Muscle of arm (tissue), 14 donors: Measurements from ENCODE around the gene AIDA. TPM values are rescaled to one million over a fixed set of nuclear protein-coding genes. Genes with fewer than 3 reads are reported as not detected.
A peak's percentile ranks its signal among the peaks of the same experiment; 100 is the strongest.
"Not testable (repeated sequence)": the region's sequence is repeated elsewhere in the genome, so short reads cannot be mapped to it uniquely, and the experiment has no call there.

Source experiments
- DNase-seq: peaks from one replicate; pipeline ENCODE4 v3.0.0-alpha.2; 2013
- long read RNA-seq, 11 donors: transcript quantifications; one replicate each; lab custom pipeline, GENCODE V29; 2026
- polyA plus RNA-seq, 12 donors: library from polyadenylated mRNA; unstranded; fragments of 120-200 nt; gene quantifications; one replicate each; pipeline ENCODE4 v1.2.1, GENCODE V29; 2013; ENCODE audit not compliant: insufficient read length in 12 of 12

The AIDA gene, protein sequence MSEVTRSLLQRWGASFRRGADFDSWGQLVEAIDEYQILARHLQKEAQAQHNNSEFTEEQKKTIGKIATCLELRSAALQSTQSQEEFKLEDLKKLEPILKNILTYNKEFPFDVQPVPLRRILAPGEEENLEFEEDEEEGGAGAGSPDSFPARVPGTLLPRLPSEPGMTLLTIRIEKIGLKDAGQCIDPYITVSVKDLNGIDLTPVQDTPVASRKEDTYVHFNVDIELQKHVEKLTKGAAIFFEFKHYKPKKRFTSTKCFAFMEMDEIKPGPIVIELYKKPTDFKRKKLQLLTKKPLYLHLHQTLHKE
- 10 to 100 TPM in 11 of 12 donors, not detected in 1; 54.2 to 82.5 (median 63.0) TPM for polyA plus RNA-seq
- long read RNA-seq, donor 1, full-length matches to known transcripts: 6 of 90 reads
- long read RNA-seq, donor 1, partial matches to known transcripts: 84 of 90 reads
- long read RNA-seq, donor 1, other reads (novel, unspliced or antisense): 0 of 90 reads
- long read RNA-seq, donor 2, transcript AIDA-201 (10 exons, 3,008 nt): major isoform, 11 of 16 reads
- long read RNA-seq, donor 2, partial matches to known transcripts: 0 of 16 reads
- long read RNA-seq, donor 2, other reads (novel, unspliced or antisense): 5 of 16 reads
- long read RNA-seq, donor 3, partial matches to known transcripts: 0 of 2 reads
- long read RNA-seq, donor 3, other reads (novel, unspliced or antisense): 0 of 2 reads
- long read RNA-seq, donor 4, partial matches to known transcripts: 0 of 4 reads
- long read RNA-seq, donor 4, other reads (novel, unspliced or antisense): 0 of 4 reads
- long read RNA-seq, donor 5, transcript AIDA-201 (10 exons, 3,008 nt): major isoform, 14 of 23 reads
- long read RNA-seq, donor 5, partial matches to known transcripts: 9 of 23 reads
- long read RNA-seq, donor 5, other reads (novel, unspliced or antisense): 0 of 23 reads
- long read RNA-seq, donor 6, partial matches to known transcripts: 5 of 9 reads
- long read RNA-seq, donor 6, other reads (novel, unspliced or antisense): 0 of 9 reads
- long read RNA-seq, donor 7, partial matches to known transcripts: 0 of 2 reads
- long read RNA-seq, donor 7, other reads (novel, unspliced or antisense): 0 of 2 reads
- long read RNA-seq, donor 8, transcript AIDA-201 (10 exons, 3,008 nt): major isoform, 8 of 15 reads
- long read RNA-seq, donor 8, partial matches to known transcripts: 7 of 15 reads
- long read RNA-seq, donor 8, other reads (novel, unspliced or antisense): 0 of 15 reads
- long read RNA-seq, donor 9, partial matches to known transcripts: 34 of 36 reads
- long read RNA-seq, donor 9, other reads (novel, unspliced or antisense): 0 of 36 reads
- long read RNA-seq, donor 10, partial matches to known transcripts: 5 of 9 reads
- long read RNA-seq, donor 10, other reads (novel, unspliced or antisense): 0 of 9 reads
- long read RNA-seq, donor 11, transcript AIDA-201 (10 exons, 3,008 nt): major isoform, 9 of 25 reads
- long read RNA-seq, donor 11, partial matches to known transcripts: 16 of 25 reads
- long read RNA-seq, donor 11, other reads (novel, unspliced or antisense): 0 of 25 reads

DNA sequence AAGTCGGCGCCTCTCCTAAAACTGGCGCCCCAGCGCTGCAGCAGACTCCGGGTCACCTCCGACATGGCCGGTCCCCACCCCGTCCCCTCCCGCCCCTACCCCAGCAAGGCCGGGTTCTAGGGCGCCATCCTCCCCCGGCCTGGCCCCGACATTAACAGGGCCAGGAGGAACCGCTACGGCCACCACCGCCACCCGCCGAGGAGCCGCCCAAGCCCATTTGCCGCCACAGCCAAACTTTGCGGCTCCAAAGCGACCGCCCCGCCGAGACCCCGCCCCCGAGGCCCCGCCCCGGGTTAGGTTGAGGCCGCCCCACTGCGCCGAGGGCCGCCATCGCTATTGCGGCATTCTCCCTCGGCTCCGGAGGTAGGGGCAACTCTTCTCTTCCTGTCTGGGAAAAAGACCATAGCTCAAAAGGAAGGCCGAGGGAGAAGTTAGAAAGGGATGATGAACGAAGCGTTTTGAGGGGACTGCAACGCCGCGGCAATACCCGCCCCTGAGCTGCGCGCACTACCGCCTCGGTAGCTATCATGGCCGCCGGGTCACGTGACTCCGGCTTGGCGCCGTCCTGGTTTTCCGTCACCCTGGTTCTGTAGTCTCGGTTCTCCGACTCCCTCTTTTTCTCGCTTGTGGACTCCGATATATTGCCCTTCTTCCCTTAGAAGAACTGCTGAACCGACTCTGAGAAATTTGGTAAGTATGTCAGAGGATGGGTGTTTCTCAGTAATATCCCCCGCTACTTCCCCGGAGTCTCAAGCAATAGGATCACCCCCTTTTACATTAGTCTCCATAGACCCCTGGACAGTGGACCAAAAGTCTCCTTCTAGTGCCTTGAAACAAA, at the start of gene AIDA, which contains the start of gene BROX:
TSS of gene AIDA (minus strand) at position 239 of the 838 bp plus-strand sequence. CDS start at position 65, 174 bp downstream.
TSS of gene BROX (plus strand) at position 312 of the 838 bp plus-strand sequence. CDS start 3,136 bp downstream, outside the sequence.
- peak; percentile 94 for DNase-seq

DNA sequence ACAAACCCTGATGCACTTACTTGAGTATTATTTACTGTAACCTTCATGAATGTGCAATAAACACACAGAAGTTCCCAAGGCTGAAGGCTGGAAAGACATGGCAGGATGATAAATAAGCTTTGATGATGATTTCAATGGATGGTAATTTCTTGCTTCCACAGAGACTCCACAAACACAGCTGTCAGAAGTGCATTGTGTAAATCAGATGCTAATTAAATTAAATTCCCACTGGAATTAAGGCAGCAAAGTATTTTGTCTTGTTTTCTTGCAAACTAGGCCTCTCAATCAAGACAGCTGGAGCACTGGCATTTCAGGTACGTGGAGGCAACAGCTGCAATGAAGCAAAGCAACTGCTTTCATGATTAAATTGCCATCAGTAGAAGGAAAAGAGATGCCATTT, 48.8 kb upstream of the AIDA start:
- DNase-seq: no peak

DNA sequence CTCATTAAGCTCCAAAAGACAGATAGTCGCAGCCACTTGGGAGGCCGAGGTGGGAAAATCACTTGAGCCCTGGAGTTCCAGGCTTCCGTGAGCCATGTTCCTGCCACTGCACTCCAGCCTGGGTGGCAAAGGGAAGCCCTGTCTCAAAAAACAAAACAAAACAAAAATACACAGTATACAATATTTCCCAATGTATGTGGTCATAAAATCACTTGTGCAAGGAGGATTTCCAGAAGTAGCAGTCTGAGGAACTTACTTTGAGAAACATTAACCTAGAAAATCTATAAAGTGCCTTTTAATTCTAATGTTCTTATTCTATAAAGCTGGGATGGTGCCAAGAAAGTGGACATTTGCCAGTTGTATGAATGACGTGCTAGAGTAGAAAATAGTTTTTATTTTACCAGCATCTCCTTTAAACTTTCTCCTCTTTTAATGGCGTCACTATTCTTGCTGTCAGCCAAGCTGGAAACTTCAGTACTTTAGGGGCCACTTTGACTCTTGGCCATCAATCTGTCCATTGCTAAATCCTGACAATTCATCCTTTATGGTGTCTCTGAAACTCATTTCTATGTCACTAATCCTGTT, 47.3 kb upstream of the AIDA start:
- no peak for DNase-seq

DNA sequence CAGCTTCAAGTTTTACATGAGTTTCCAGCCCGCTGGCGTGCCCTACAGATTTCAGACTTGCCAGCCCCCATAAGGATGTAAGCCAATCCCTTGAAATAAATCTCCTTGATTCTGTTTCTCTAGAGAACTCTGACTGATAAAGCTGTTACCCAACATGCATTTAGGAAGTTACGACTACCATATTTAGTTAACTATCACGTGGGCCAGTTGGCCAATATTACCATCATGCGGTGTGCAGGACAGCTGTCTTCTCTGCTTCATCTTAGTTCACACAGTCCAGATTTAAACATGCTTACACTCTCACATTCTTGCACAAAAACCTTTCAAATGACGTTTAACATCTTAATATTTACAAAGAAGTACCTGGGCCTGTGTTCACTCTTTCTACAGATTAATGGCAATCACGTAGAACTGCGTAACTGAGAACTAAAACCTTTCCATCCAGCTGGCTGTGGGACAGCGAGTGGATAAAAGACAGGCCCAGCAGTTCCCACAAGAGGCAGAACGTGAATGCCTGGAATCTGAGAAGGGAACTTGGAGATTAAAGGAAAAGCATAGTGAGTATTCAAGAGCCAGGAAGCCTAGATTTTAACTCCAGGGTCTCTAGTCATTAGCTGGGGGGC, 45.5 kb upstream of the AIDA start:
- DNase-seq: peak; percentile 55

DNA sequence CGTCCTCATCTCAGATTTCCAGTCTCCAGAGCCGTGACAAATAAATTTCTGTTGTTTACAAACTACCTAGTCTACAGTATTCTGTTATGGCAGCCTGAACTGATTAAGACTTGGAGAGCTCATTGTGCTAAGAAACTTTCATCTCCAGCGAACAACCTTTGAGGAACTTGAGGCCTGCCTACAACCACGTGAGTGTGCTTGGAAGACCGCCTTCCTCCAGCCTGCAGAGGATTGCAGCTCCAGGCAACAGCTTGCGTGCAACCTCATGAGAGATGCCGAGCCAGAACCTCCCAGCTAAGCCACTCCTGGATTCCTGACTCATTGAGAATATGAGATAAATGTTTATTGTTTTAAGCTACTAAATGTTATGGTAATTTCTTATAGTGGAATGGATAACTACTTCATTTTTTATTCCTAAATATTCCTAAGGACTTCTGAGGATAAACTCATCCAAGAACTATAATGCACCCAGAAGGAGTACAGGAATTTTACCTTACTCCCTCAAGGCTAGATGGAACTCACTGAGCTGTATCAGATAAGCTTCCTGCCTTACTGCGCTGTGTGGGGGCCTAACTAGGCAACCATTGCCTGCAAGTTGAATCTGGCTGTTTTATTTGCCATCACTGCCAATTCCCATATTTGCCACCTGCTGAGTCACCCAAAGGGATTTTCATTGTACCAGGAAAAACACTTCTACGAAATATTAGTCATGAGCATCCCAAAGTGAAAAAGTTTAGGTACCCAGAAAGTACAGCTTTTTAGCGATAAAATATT, 42.3 kb upstream of the AIDA start:
- DNase-seq: peak; percentile 72

DNA sequence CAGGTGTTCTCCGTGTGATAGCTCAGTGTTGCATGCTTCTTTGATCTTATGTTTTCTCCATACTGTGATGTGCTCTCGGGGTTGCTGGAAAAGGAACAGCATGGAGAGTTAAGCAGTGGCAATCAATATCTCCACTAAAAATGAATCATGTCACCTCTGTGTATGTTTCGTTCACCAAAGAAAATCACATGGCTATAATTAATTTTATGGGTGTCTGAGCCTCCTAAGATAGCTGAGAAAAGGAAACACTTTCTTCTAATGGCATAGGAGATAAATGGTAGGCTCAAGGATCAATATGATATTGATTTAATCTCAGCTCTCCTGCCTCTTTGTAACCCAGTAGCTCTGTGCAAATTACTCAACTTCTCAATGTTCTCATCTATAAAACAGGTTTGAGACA, 39.0 kb upstream of the AIDA start:
- no peak for DNase-seq

DNA sequence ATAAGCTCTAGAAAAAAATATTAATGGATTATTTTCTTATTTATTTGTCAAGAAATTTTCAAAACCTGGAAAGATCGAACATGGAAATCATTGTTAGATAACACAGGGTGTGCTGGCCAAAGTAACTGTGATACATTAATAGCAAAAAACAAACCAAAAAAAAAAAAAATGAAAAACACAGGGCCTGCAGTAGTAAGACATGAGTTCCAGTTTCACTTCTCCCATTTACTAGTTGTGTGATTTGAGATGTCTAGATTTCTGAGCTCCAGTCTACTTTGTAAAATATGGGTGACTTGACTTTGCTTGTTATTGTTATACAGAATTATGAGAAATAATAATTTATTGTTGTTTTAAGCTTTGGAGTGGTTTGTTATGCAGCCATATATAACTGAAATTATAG, 38.4 kb upstream of the AIDA start:
- no peak for DNase-seq

DNA sequence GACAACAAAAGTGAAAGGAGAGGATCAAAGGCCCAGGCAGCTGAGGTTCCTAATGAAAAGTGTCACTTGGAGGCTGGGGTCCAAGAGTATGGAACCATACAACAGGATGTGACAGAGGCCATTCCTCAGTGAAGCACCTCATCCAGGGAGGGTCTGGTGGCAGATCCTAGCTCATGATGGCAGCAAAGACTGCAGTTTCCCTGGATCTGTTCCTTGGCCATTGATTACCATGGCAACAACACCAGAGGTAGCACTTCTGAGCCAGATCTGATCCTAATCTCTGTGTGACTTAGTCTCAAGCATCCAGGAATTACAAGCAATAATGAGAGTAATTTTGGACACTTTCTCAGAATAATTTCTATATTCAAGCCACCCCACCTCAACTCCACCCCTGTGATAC, 37.6 kb upstream of the AIDA start:
- DNase-seq: no peak

DNA sequence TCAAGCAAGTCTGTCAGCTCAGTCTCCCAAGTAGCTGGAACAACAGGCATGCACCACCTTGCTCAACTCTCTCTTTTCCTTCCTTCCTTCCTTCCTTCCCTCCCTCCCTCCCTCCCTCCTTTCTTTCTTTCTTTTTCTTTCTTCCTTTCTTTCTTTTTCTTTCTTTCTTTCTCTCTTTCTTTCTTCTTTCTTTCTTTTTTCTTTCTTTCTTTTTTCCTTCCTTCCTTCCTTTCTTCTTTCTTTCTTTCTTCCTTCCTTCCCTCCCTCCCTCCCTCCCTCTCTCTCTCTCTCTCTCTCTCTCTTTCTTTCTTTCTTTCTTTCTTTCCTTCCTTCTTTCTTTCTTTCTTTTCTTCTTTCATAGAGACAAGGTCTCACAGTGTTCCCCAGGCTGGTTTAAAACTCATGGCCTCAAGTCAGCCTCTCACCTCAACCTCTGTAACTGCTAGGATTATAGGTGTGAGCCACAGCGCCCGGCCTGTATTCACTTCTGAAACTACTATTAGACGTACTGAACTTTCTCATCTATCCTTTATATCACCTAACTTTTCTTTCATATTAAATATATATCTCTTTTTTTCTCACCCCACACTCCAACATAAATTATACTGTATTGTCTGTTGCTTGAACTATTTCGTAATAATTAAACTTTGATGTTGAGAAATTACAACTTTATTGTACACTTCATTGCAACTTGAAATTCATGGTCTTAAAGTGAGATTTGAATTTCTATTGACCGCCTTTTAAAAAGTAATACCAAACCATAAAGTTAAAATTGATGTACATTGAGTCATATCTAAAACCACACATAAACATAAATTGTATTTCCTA, 29.6 kb upstream of the AIDA start:
- not testable (repeated sequence) for DNase-seq

DNA sequence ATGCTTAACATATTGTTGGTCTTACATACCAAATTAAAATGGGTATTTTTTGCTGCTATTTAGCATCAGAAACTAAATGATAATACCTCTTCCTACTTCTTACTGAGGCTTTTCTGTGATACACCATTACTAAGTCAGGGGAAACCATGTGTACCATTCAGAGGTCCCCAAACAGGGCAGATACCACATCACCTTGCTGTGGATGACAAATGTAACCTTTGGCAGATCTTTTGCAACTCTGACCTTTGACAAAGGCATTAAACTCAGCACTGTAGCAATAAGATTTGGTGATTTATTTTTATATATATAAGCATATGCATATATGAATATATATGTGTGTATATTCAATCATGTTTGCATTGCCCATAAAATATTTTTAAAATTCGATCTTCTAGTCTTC, 27.6 kb upstream of the AIDA start:
- no peak for DNase-seq

DNA sequence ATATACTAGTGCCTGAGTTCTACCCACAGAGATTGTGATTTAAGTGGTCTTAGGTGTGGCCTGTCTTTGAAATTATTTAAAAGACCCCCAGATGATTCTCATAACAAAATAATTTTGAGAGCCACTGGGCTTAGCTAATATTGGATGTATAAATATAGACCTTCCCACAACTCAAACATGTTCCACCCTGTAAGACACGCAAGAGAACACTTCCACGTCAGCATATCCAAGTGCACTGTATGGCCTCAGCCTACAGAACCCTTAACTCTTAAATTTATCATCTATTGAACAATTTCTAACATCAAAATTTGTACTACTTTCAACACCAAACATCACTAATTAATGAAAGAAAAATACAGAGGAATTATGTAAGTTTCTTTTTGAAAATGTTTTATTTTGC, 27.2 kb upstream of the AIDA start:
- DNase-seq: no peak

DNA sequence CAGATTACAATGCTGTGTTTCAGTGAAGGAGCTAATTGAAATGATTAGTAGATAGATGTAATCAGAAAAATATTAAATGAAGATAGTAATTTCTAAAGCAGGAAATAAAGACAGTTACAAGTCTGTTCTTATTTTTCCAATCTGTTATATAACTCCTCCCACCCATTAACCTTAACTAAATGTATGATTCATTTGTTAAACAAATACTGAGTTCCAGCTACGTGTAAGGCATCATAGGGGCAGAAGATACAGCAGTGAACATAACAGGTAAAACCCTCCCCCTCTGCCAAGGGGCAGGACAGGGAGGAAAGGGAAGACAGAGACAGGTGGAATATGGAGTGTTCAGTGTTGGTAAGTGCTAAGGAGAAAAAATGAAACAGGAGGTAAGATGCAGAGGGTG, 24.7 kb upstream of the AIDA start, which contains the start of gene FAM177B:
TSS of gene FAM177B (plus strand) at position 231 of the 400 bp plus-strand sequence. CDS start 9,344 bp downstream, outside the sequence.
- DNase-seq: no peak

DNA sequence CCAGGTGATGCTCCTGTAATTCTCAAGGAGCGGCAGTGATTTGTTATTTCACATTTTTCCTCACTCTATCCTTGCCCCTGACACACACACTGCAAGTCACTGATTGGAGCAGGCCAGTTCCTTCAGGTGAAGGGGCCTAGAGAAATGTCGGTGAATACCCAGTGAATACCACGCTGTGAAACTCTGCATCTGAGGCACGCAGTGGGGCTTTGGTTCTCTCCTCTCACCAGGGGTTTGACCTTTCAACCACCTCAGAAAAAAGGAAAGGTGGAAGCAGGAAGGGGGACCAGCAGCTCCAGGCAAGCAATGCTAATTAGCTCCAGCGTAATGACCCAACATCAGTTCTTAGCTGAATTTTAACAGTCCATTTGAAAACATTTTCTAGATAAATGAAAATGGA, 24.2 kb upstream of the AIDA start:
- DNase-seq: no peak

DNA sequence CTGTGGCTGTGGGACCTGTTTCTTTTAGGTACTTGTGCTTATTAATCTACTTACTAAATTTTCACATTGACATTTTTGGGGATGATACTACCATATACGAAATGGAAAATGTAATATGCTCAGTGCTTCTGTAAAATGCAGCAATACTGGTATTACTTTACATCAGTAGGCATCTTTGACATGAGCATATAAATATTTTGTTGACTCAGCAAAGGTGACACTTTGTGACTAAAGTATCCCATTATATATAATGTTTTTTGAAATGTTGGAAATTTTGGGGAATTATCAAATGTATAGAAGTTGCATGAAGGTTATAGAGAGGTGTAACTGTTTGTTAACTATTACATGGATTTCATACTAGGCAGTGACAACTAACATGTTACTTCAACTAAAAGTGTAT, 22.4 kb upstream of the AIDA start:
- DNase-seq: no peak

DNA sequence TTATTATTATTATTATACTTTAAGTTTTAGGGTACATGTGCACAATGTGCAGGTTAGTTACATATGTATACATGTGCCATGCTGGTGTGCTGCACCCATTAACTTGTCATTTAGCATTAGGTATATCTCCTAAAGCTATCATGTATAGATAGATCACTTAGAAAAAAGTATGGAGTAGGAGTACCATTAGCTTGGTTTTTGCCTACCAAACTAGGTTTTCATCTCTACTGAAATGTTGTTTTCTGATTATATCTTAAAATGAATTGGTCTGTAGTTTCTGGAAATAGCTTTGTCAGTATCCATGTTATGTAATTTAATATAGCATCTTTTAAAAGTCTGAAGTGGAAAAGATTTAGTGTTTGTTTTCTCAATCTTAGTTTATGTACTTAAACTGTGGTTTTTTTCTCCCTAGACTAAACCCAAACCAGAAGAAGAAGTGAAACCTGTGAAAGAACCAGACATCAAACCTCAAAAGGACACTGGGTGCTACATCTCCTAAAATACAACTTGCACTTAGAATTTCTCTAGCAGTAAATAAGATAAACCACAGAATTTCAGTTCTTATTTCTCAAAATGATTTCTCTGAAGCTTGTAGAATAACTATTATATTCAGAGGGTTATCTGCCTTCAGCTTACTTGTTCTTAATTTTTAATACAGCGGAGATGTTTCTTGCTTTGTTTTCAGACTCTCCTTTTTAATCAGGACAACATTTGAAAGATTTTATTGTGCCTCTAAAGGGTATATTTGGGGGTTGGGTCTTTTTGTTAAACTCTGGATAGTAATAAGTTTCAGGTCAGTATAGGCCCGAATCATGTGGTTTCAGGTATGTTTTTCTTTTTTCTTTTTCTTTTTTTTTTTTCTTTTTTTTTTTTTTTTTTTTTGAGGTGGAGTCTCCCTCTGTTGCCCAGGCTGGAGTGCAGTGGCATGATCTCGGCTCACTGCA, 20.2 kb upstream of the AIDA start:
- DNase-seq: no peak

DNA sequence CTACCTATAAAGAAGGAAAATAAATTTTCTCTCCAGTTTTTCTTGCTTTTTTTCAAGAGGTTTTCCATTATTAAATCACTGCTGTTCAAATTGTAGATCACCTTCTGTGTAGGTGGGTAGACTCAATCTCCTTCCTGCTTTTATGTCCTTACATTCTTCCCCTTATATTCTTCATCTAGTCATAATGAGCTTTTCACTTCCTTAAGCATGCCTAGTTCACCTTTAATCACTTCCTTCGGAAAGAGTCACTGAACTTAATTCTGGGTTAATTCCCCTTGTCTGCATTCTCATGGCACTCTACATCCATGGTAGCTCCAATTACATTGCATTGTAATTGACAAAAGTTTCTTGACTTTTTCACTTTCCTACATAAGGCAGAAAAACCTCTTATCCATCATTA, 18.6 kb upstream of the AIDA start:
- no peak for DNase-seq
